Lower lobe of right lung (tissue), 2 donors: Measurements from ENCODE around the gene PRDM12. TPM values are rescaled to one million over a fixed set of nuclear protein-coding genes. Genes with fewer than 3 reads are reported as not detected.

Source experiments
- ATAC-seq, 2 donors: fragments of 200-7000 bp; cut with Tn5 transposase; one replicate each; pipeline ENCODE4 v1.9.1; 2020 to 2022; ENCODE audit warnings: mild to moderate bottlenecking in 2 of 2, moderate library complexity in 2 of 2
- DNase-seq: peaks from one replicate; pipeline ENCODE4 v3.0.0-alpha.2; 2020
- H3K27ac ChIP-seq: fragments of 200-600 bp; one replicate; pipeline ENCODE4 v1.8.0; 2022
- H3K27me3 ChIP-seq: fragments of 200-600 bp; one replicate; pipeline ENCODE4 v1.8.0; 2022; ENCODE audit warnings: low read depth
- H3K36me3 ChIP-seq: fragments of 200-600 bp; one replicate; pipeline ENCODE4 v1.8.0; 2022; ENCODE audit warnings: mild to moderate bottlenecking
- H3K4me1 ChIP-seq: fragments of 200-600 bp; one replicate; pipeline ENCODE4 v1.8.0; 2022
- H3K4me3 ChIP-seq: fragments of 200-600 bp; one replicate; pipeline ENCODE4 v1.8.0; 2022; ENCODE audit warnings: mild to moderate bottlenecking
- H3K9me3 ChIP-seq: fragments of 200-600 bp; one replicate; pipeline ENCODE4 v1.8.0; 2022
- intact Hi-C: fragments of 100-400 bp; cut with DNase I; formaldehyde crosslinking; loops from one replicate; pipeline ENCODE4 v1.11.0; 2022
- total RNA-seq: library from RNA; stranded (reverse); fragmentation: NEBNext Ultra II Directional; extraction: Animal tissue kit (Norgen Biotek cat#: 25700); gene quantifications from one replicate; pipeline ENCODE4 v1.2.1, GENCODE V29; 2021
- TF ChIP-seq, protein P1 (sequence below): fragments of 200-600 bp; IDR thresholded peaks from one replicate; pipeline ENCODE4 v1.8.0; 2022; ENCODE audit warnings: antibody characterized with exemption, mild to moderate bottlenecking
- donor health status: DM: no; HTN: yes; CAD: no; lungs with severe emphysema.

The PRDM12 gene
- total RNA-seq, 1 donor from 2014 or later: not detected

DNA sequence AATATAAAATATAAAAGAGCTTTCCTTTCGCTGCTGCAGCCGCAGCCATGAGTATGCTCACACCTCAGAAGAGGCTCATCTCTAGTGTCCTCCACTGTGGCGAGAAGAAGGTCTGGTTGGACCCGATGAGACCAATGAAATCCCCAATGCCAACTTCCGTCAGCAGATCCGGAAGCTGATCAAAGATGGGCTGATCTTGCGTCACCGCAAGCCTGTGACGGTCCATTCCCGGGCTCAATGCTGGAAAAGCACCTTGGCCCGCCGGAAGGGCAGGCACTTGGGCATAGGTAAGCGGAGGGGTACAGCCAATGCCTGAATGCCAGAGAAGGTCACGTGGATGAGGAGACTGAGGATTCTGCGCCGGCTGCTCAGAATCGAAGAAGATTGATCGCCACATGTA, 12.6 kb upstream of the PRDM12 start:
- ATAC-seq: no peak
- no peak for DNase-seq
- H3K27me3 ChIP-seq: peaks cover 20% of the 10 kb centered on the region
- TF ChIP-seq, protein P1, sequence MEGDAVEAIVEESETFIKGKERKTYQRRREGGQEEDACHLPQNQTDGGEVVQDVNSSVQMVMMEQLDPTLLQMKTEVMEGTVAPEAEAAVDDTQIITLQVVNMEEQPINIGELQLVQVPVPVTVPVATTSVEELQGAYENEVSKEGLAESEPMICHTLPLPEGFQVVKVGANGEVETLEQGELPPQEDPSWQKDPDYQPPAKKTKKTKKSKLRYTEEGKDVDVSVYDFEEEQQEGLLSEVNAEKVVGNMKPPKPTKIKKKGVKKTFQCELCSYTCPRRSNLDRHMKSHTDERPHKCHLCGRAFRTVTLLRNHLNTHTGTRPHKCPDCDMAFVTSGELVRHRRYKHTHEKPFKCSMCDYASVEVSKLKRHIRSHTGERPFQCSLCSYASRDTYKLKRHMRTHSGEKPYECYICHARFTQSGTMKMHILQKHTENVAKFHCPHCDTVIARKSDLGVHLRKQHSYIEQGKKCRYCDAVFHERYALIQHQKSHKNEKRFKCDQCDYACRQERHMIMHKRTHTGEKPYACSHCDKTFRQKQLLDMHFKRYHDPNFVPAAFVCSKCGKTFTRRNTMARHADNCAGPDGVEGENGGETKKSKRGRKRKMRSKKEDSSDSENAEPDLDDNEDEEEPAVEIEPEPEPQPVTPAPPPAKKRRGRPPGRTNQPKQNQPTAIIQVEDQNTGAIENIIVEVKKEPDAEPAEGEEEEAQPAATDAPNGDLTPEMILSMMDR: no peak
- no peaks in the 10 kb centered on the region for H3K36me3 ChIP-seq
- H3K9me3 ChIP-seq: no peaks in the 10 kb centered on the region
- H3K4me3 ChIP-seq: no peak overlapping the region
- H3K4me1 ChIP-seq: no peaks in the 10 kb centered on the region
- intact Hi-C loops: no loop called here
- H3K27ac ChIP-seq: no peak overlapping the region

GRCh38 chr9:130654879-130655278, 9.5 kb upstream of the PRDM12 start:
- intact Hi-C loops: no loop called here
- TF ChIP-seq, protein P1: no peak
- ATAC-seq (no peak), DNase-seq (no peak)
- Histone ChIP-seq H3K27me3 (peaks cover 51% of the 10 kb centered on the region), H3K4me1 (peaks cover 2% of the 10 kb centered on the region), H3K36me3 (no peaks in the 10 kb centered on the region), H3K4me3 (no peak overlapping the region), H3K9me3 (no peaks in the 10 kb centered on the region), H3K27ac (no peak overlapping the region)

- Histone ChIP-seq H3K4me3 (no peak overlapping the region), H3K9me3 (no peaks in the 10 kb centered on the region), H3K27ac (no peak overlapping the region), H3K4me1 (peaks cover 41% of the 10 kb centered on the region), H3K27me3 (peaks cover 82% of the 10 kb centered on the region), H3K36me3 (no peaks in the 10 kb centered on the region)
- DNase-seq (no peak), ATAC-seq (no peak)
- TF ChIP-seq, protein P1: no peak
- intact Hi-C loops: no loop called here
These were observed 5.3 kb upstream of the PRDM12 start for GRCh38 chr9:130658893-130659698.

- TF ChIP-seq, protein P1: no peak
- H3K27ac ChIP-seq: no peak overlapping the region
- peaks cover 89% of the 10 kb centered on the region for H3K27me3 ChIP-seq
- DNase-seq (no peak), ATAC-seq (no peak)
- intact Hi-C loops: no loop called here
- H3K9me3 ChIP-seq: no peaks in the 10 kb centered on the region
- H3K36me3 ChIP-seq: no peaks in the 10 kb centered on the region
- peak overlapping the region; percentile 40 for H3K4me3 ChIP-seq
- peaks cover 45% of the 10 kb centered on the region for H3K4me1 ChIP-seq
These were observed 4.6 kb upstream of the PRDM12 start for GRCh38 chr9:130659699-130660248.

GRCh38 chr9:130660326-130660682, 4.1 kb upstream of the PRDM12 start:
- DNase-seq (no peak), ATAC-seq (no peak)
- Histone ChIP-seq H3K4me1 (peaks cover 49% of the 10 kb centered on the region), H3K27me3 (peaks cover 94% of the 10 kb centered on the region), H3K4me3 (peak overlapping the region; percentile 40), H3K9me3 (no peaks in the 10 kb centered on the region), H3K27ac (no peak overlapping the region), H3K36me3 (no peaks in the 10 kb centered on the region)
- intact Hi-C loops: no loop called here
- TF ChIP-seq, protein P1: no peak
